Transverse colon (tissue), 4 donors: ENCODE measurements around the gene IFRD1.

Source experiments
- EP300 ChIP-seq: sonication (generic); formaldehyde crosslinking; IDR thresholded peaks from one replicate; pipeline ENCODE4 v1.6.1; 2017; ENCODE audit warnings: antibody characterized with exemption, low read depth
- POLR2A ChIP-seq: fragments of 450-650 bp; IDR thresholded peaks from one replicate; pipeline ENCODE4 v1.6.1; 2016; ENCODE audit warnings: antibody characterized with exemption, mild to moderate bottlenecking, moderate library complexity
- POLR2AphosphoS5 ChIP-seq, 3 donors: sonication (generic); formaldehyde crosslinking; IDR thresholded peaks; one replicate each; pipeline ENCODE4 v1.6.1; 2016; ENCODE audit warnings: antibody characterized with exemption in 3 of 3
- TF ChIP-seq, protein P1 (sequence below), 5 experiments: fragments of 200-600 bp in 3 of 5; fragments of 450-650 bp in 2 of 5; sonication (generic) in 3 of 5; IDR thresholded peaks; 1 replicate in 2 of 5; 2 replicates in 3 of 5; pipeline ENCODE4 v1.5.1; 2016 to 2017; ENCODE audit warnings: antibody characterized with exemption in 5 of 5, inconsistent platforms in 3 of 5, mild to moderate bottlenecking in 2 of 5, moderate library complexity in 1 of 5

- TF ChIP-seq, protein P1, sequence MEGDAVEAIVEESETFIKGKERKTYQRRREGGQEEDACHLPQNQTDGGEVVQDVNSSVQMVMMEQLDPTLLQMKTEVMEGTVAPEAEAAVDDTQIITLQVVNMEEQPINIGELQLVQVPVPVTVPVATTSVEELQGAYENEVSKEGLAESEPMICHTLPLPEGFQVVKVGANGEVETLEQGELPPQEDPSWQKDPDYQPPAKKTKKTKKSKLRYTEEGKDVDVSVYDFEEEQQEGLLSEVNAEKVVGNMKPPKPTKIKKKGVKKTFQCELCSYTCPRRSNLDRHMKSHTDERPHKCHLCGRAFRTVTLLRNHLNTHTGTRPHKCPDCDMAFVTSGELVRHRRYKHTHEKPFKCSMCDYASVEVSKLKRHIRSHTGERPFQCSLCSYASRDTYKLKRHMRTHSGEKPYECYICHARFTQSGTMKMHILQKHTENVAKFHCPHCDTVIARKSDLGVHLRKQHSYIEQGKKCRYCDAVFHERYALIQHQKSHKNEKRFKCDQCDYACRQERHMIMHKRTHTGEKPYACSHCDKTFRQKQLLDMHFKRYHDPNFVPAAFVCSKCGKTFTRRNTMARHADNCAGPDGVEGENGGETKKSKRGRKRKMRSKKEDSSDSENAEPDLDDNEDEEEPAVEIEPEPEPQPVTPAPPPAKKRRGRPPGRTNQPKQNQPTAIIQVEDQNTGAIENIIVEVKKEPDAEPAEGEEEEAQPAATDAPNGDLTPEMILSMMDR (IDR thresholded peaks at IDR 0.05), result no peak
- TF ChIP-seq EP300, result no peak
- TF ChIP-seq POLR2A, result no peak
- TF ChIP-seq POLR2AphosphoS5 (IDR thresholded peaks at IDR 0.05), result no peak
Observed at GRCh38 chr7:112521942-112522341, 71.7 kb downstream of the IFRD1 start.
